ENCODE data around the gene KRT85.

DNA sequence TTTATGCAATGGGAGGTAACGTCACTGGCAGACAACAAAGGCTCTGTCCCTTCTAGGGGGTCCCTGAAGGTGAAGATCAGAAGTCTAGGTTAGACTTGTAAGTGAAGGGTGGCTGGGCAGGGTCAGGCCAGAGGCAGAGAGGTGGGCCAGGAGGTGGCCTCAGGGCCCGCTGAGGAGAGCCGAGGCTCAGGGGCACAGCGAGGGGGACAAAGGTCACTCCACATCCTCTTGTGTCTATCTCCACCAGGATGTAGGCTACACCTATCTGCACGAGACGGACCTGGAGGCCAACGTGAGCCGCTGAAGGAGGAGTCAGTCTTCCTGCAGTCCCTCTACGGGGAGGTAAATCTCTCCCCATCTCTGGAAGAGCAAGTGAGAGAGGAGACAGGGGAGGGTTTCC lies 20.3 kb downstream of the KRT85 start:
- TF ChIP-seq, protein P1, sequence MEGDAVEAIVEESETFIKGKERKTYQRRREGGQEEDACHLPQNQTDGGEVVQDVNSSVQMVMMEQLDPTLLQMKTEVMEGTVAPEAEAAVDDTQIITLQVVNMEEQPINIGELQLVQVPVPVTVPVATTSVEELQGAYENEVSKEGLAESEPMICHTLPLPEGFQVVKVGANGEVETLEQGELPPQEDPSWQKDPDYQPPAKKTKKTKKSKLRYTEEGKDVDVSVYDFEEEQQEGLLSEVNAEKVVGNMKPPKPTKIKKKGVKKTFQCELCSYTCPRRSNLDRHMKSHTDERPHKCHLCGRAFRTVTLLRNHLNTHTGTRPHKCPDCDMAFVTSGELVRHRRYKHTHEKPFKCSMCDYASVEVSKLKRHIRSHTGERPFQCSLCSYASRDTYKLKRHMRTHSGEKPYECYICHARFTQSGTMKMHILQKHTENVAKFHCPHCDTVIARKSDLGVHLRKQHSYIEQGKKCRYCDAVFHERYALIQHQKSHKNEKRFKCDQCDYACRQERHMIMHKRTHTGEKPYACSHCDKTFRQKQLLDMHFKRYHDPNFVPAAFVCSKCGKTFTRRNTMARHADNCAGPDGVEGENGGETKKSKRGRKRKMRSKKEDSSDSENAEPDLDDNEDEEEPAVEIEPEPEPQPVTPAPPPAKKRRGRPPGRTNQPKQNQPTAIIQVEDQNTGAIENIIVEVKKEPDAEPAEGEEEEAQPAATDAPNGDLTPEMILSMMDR (conservative IDR thresholded peaks at IDR 0.05; ENCODE audit: low read length): no peak
- TF ChIP-seq EZH2phosphoT487 (IDR thresholded peaks at IDR 0.05; ENCODE audit: borderline replicate concordance): no peak
